ENCODE measurements around the gene REM2.

Gene REM2

GRCh38 chr14:22890416-22890815, 7.4 kb downstream of the REM2 start:
- TF ChIP-seq POLR2AphosphoS5 (IDR thresholded peaks at IDR 0.05; ENCODE audit: low read depth, low read length), result no peak
- TF ChIP-seq TAF1 (IDR thresholded peaks at IDR 0.05; ENCODE audit: borderline replicate concordance, insufficient read depth, low read length), result no peak
- no peak for TF ChIP-seq FOXP2 (optimal IDR thresholded peaks at IDR 0.05; ENCODE audit: borderline replicate concordance, extremely low read depth, extremely low read length, insufficient read depth)
- TF ChIP-seq SIN3A (IDR thresholded peaks at IDR 0.05; ENCODE audit: borderline replicate concordance, insufficient read depth, low read length), result no peak
- no peak for TF ChIP-seq REST (IDR thresholded peaks at IDR 0.05; ENCODE audit: insufficient read depth in 1 of 2, low read depth in 2 of 2, low read length in 2 of 2)

DNA sequence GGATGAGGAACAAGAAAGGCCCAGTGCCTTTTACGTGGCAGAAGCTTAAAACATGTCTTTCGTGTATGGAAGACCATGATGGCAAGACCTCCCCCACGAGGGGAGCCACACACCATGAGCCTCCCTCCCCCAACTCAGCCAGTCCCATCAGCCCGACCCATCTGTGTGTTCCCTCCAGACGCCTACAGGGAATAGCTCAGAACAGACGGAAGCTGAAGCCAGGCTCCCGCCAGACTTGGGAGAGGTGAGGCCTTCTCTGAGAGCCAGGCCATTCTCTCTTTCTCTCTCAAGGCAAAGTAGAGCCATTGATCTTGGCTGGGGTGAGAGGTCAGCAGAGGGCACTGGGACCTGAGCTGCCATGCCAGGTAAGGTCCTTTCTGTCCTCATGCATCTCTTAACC, 9.5 kb downstream of the REM2 start:
- TF ChIP-seq FOXP2 (optimal IDR thresholded peaks at IDR 0.05; ENCODE audit: borderline replicate concordance, extremely low read depth, extremely low read length, insufficient read depth) (no peak), SIN3A (IDR thresholded peaks at IDR 0.05; ENCODE audit: borderline replicate concordance, insufficient read depth, low read length) (no peak), TAF1 (IDR thresholded peaks at IDR 0.05; ENCODE audit: borderline replicate concordance, insufficient read depth, low read length) (no peak), REST (IDR thresholded peaks at IDR 0.05; ENCODE audit: insufficient read depth in 1 of 2, low read depth in 2 of 2, low read length in 2 of 2) (no peak), POLR2AphosphoS5 (IDR thresholded peaks at IDR 0.05; ENCODE audit: low read depth, low read length) (no peak)

GRCh38 chr14:22893706-22894105, 10.7 kb downstream of the REM2 start:
- TF ChIP-seq POLR2AphosphoS5 (IDR thresholded peaks at IDR 0.05; ENCODE audit: low read depth, low read length), result no peak
- TF ChIP-seq REST (IDR thresholded peaks at IDR 0.05; ENCODE audit: insufficient read depth in 1 of 2, low read depth in 2 of 2, low read length in 2 of 2), result no peak
- no peak for TF ChIP-seq FOXP2 (optimal IDR thresholded peaks at IDR 0.05; ENCODE audit: borderline replicate concordance, extremely low read depth, extremely low read length, insufficient read depth)
- no peak for TF ChIP-seq TAF1 (IDR thresholded peaks at IDR 0.05; ENCODE audit: borderline replicate concordance, insufficient read depth, low read length)
- TF ChIP-seq SIN3A (IDR thresholded peaks at IDR 0.05; ENCODE audit: borderline replicate concordance, insufficient read depth, low read length), result no peak

GRCh38 chr14:22895402-22895801, 12.4 kb downstream of the REM2 start:
- no peak for TF ChIP-seq SIN3A (IDR thresholded peaks at IDR 0.05; ENCODE audit: borderline replicate concordance, insufficient read depth, low read length)
- no peak for TF ChIP-seq FOXP2 (optimal IDR thresholded peaks at IDR 0.05; ENCODE audit: borderline replicate concordance, extremely low read depth, extremely low read length, insufficient read depth)
- no peak for TF ChIP-seq TAF1 (IDR thresholded peaks at IDR 0.05; ENCODE audit: borderline replicate concordance, insufficient read depth, low read length)
- TF ChIP-seq REST (IDR thresholded peaks at IDR 0.05; ENCODE audit: insufficient read depth in 1 of 2, low read depth in 2 of 2, low read length in 2 of 2), result no peak

DNA sequence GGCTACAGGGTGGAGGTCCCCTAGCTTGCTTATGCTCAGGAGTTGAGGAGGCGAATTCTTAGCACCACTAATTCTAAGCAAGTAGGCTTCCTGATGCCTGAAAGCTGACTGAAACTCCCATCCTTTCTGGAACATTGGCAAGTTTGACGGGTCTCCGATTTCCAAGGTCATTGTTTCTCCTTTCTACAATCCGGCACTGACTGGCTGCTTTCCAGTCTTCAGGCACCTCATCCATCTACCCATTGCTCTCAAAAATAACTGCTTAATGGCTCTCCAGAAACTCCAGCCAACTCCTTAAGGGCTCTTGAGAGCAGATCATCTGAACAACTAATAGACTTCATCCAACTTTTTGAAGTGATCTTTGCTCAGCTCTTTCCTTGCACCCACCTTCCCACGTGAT, 13.3 kb downstream of the REM2 start:
- TF ChIP-seq FOXP2 (optimal IDR thresholded peaks at IDR 0.05; ENCODE audit: borderline replicate concordance, extremely low read depth, extremely low read length, insufficient read depth) (no peak), REST (IDR thresholded peaks at IDR 0.05; ENCODE audit: insufficient read depth in 1 of 2, low read depth in 2 of 2, low read length in 2 of 2) (no peak), TAF1 (IDR thresholded peaks at IDR 0.05; ENCODE audit: borderline replicate concordance, insufficient read depth, low read length) (no peak), SIN3A (IDR thresholded peaks at IDR 0.05; ENCODE audit: borderline replicate concordance, insufficient read depth, low read length) (no peak), POLR2AphosphoS5 (IDR thresholded peaks at IDR 0.05; ENCODE audit: low read depth, low read length) (no peak)
